DMS 273 (cell line): Measurements from ENCODE around the gene CHST12.
"Not testable (repeated sequence)": the region's sequence is repeated elsewhere in the genome, so short reads cannot be mapped to it uniquely, and the experiment has no call there.

Source experiments
- DNase-seq: peaks from one replicate; lab custom pipeline; 2025; ENCODE audit not compliant: unreplicated experiment; lab: John Stamatoyannopoulos, UW

CHST12 gene

GRCh38 chr7:2460188-2460587 is 56.8 kb downstream of the CHST12 start:
- DNase-seq = no peak

- DNase-seq = no peak
Measured at GRCh38 chr7:2460641-2461040, 57.2 kb downstream of the CHST12 start.

- DNase-seq = no peak
Measured at GRCh38 chr7:2461268-2462026, 58.0 kb downstream of the CHST12 start.

GRCh38 chr7:2462731-2463130 is 59.3 kb downstream of the CHST12 start:
- DNase-seq = no peak

GRCh38 chr7:2465928-2466327 is 62.5 kb downstream of the CHST12 start:
- no peak for DNase-seq

- no peak for DNase-seq
Measured at GRCh38 chr7:2466675-2467074, 63.3 kb downstream of the CHST12 start.

GRCh38 chr7:2468227-2468626 is 64.8 kb downstream of the CHST12 start:
- DNase-seq = no peak

GRCh38 chr7:2469460-2470203 is 66.2 kb downstream of the CHST12 start:
- not testable (repeated sequence) for DNase-seq

GRCh38 chr7:2470204-2471021 is 67.0 kb downstream of the CHST12 start:
- DNase-seq = no peak

- peak; percentile 54 for DNase-seq
Measured at GRCh38 chr7:2471022-2471329, 67.6 kb downstream of the CHST12 start.

GRCh38 chr7:2471396-2471795 is 68.0 kb downstream of the CHST12 start:
- peak; percentile 77 for DNase-seq

GRCh38 chr7:2472739-2473138 is 69.3 kb downstream of the CHST12 start:
- no peak for DNase-seq

- DNase-seq = no peak
Measured at GRCh38 chr7:2473496-2474180, 70.2 kb downstream of the CHST12 start.

GRCh38 chr7:2474224-2474623 is 70.8 kb downstream of the CHST12 start:
- DNase-seq = no peak

- DNase-seq = no peak
Measured at GRCh38 chr7:2474813-2475677, 71.6 kb downstream of the CHST12 start.

- DNase-seq = no peak
Measured at GRCh38 chr7:2475678-2476015, 72.2 kb downstream of the CHST12 start.

GRCh38 chr7:2476298-2476697 is 72.9 kb downstream of the CHST12 start, which contains the start of gene GRIFIN:
Gene GRIFIN (minus strand): TSS chr7:2476398. CDS start chr7:2476383, 15 bp downstream.
- no peak for DNase-seq

- no peak for DNase-seq
Measured at GRCh38 chr7:2476776-2477446, 73.5 kb downstream of the CHST12 start.

- peak; percentile 76 for DNase-seq
Measured at GRCh38 chr7:2477447-2478398, 74.3 kb downstream of the CHST12 start.
